Lung (tissue), 12 donors: Measurements from ENCODE around the gene ARHGDIB. TPM values are rescaled to one million over a fixed set of nuclear protein-coding genes. Genes with fewer than 3 reads are reported as not detected.
A peak's percentile ranks its signal among the peaks of the same experiment; 100 is the strongest.

Experiments used
- ATAC-seq: fragments of 200-7000 bp; cut with Tn5 transposase; one replicate; pipeline ENCODE4 v1.9.1; 2020; ENCODE audit warnings: moderate number of reproducible peaks; ENCODE audit not compliant: insufficient read depth, low FRiP score
- DNase-seq, 3 donors: peaks; one replicate each; pipeline ENCODE4 v3.0.0-alpha.2; 2013 to 2017
- H3K27ac ChIP-seq, 2 donors: one replicate each; pipeline ENCODE4 v1.5.1; 2013; ENCODE audit warnings: mild to moderate bottlenecking in 2 of 2, moderate library complexity in 2 of 2, control low read depth in 1 of 2, inconsistent platforms in 1 of 2, low read depth in 1 of 2, low read length in 1 of 2
- H3K27me3 ChIP-seq, 3 donors: one replicate each; pipeline ENCODE4 v1.5.1; 2013; ENCODE audit warnings: low read length in 2 of 3; ENCODE audit not compliant: control insufficient read depth in 3 of 3, insufficient read depth in 3 of 3
- H3K36me3 ChIP-seq, 4 donors: one replicate each; pipeline ENCODE4 v1.5.1; 2013; ENCODE audit warnings: low read length in 4 of 4, mild to moderate bottlenecking in 1 of 4, moderate library complexity in 1 of 4; ENCODE audit not compliant: control insufficient read depth in 4 of 4, insufficient read depth in 4 of 4
- H3K4me1 ChIP-seq, 5 donors: one replicate each; pipeline ENCODE4 v1.5.1; 2013; ENCODE audit warnings: low read length in 5 of 5, mild to moderate bottlenecking in 2 of 5, moderate library complexity in 1 of 5; ENCODE audit not compliant: control insufficient read depth in 5 of 5, insufficient read depth in 5 of 5
- H3K4me3 ChIP-seq: one replicate; pipeline ENCODE4 v1.5.1; 2013; ENCODE audit warnings: mild to moderate bottlenecking, control low read depth, moderate library complexity
- H3K9ac ChIP-seq, 2 donors: one replicate each; pipeline ENCODE4 v1.5.1; 2013; ENCODE audit warnings: low read length in 2 of 2, control low read depth in 1 of 2; ENCODE audit not compliant: insufficient read depth in 1 of 2
- H3K9me3 ChIP-seq, 4 donors: one replicate each; pipeline ENCODE4 v1.5.1; 2013; ENCODE audit warnings: low read length in 3 of 4, mild to moderate bottlenecking in 1 of 4, moderate library complexity in 1 of 4; ENCODE audit not compliant: control insufficient read depth in 4 of 4, insufficient read depth in 3 of 4
- CTCF ChIP-seq: IDR thresholded peaks from 2 replicates; pipeline ENCODE4 v1.5.1; 2012; ENCODE audit warnings: mild to moderate bottlenecking; ENCODE audit errors: control extremely low read depth, extremely low read depth
- WGBS, 2 donors: extraction: QIAGEN DNeasy Blood & Tissue Kit; methylation state at CpG; one replicate each; pipeline ENCODE4 v1.1.7; 2013; 5-methylcytosine and 5-hydroxymethylcytosine counted together
- polyA plus RNA-seq, 2 donors: library from polyadenylated mRNA; stranded (reverse); fragments of 200-250 nt; gene quantifications; one replicate each; pipeline ENCODE4 v1.2.1, GENCODE V29; 2013
- total RNA-seq, 2 donors: library from RNA; depleted of rRNA in 1 of 2; stranded (reverse); fragments of >200 nt in 1 of 2; gene quantifications; one replicate each; pipeline ENCODE4 v1.2.1, GENCODE V29; 2014 to 2021
- donor health status: control.
- donor health status: control.
- donor health status: Bipolar disorder and iron deficiency.
- donor health status: healthy.
- donor health status: DM: yes; HTN: yes; CAD: no.

Gene ARHGDIB
- total and polyA plus RNA-seq, 4 donors, result 66.5 to 597 (median 259) TPM

GRCh38 chr12:14995583-14996425 is 34.4 kb upstream of the ARHGDIB start:
- ATAC-seq (no peak), DNase-seq (peak in 2 of 3 donors; percentile 82 to 88)
- Histone ChIP-seq H3K36me3 (no peaks in the 10 kb centered on the region), H3K9me3 (no peaks in the 10 kb centered on the region), H3K4me1 (peaks cover 0 to 3% (median 0%) of the 10 kb centered on the region in 5 donors), H3K27me3 (no peaks in the 10 kb centered on the region), H3K4me3 (no peak overlapping the region), H3K27ac (no peak overlapping the region), H3K9ac (no peak overlapping the region)
- WGBS, 2 donors, result 90 to 95% methylated on average over 3 of the region's 3 CpGs
- peak; percentile 68 for TF ChIP-seq CTCF

GRCh38 chr12:14994610-14995009 is 33.2 kb upstream of the ARHGDIB start:
- H3K27me3 ChIP-seq, result no peaks in the 10 kb centered on the region
- peaks cover 0 to 5% (median 0%) of the 10 kb centered on the region in 5 donors for H3K4me1 ChIP-seq
- 38% methylated on average over 3 of the region's 3 CpGs for WGBS, 2 donors
- H3K36me3 ChIP-seq, result no peaks in the 10 kb centered on the region
- H3K9ac ChIP-seq, result no peak overlapping the region
- TF ChIP-seq CTCF, result no peak
- H3K4me3 ChIP-seq, result no peak overlapping the region
- no peak overlapping the region for H3K27ac ChIP-seq
- H3K9me3 ChIP-seq, result no peaks in the 10 kb centered on the region
- ATAC-seq (no peak), DNase-seq (no peak)

GRCh38 chr12:14993537-14994266 is 32.3 kb upstream of the ARHGDIB start:
- Histone ChIP-seq H3K4me3 (no peak overlapping the region), H3K36me3 (no peaks in the 10 kb centered on the region), H3K27me3 (no peaks in the 10 kb centered on the region), H3K4me1 (peaks cover 0 to 8% (median 0%) of the 10 kb centered on the region in 5 donors), H3K9me3 (no peaks in the 10 kb centered on the region), H3K27ac (no peak overlapping the region), H3K9ac (no peak overlapping the region)
- TF ChIP-seq CTCF, result no peak
- 76 to 77% methylated on average over 4 of the region's 4 CpGs for WGBS, 2 donors
- ATAC-seq (no peak), DNase-seq (no peak)
